ENCODE data around the gene NTN1.

The NTN1 gene

DNA sequence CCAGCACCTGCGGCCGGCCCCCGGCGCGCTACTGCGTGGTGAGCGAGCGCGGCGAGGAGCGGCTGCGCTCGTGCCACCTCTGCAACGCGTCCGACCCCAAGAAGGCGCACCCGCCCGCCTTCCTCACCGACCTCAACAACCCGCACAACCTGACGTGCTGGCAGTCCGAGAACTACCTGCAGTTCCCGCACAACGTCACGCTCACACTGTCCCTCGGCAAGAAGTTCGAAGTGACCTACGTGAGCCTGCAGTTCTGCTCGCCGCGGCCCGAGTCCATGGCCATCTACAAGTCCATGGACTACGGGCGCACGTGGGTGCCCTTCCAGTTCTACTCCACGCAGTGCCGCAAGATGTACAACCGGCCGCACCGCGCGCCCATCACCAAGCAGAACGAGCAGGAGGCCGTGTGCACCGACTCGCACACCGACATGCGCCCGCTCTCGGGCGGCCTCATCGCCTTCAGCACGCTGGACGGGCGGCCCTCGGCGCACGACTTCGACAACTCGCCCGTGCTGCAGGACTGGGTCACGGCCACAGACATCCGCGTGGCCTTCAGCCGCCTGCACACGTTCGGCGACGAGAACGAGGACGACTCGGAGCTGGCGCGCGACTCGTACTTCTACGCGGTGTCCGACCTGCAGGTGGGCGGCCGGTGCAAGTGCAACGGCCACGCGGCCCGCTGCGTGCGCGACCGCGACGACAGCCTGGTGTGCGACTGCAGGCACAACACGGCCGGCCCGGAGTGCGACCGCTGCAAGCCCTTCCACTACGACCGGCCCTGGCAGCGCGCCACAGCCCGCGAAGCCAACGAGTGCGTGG lies 1.5 kb downstream of the NTN1 start (continued):
- TF ChIP-seq, protein P1, sequence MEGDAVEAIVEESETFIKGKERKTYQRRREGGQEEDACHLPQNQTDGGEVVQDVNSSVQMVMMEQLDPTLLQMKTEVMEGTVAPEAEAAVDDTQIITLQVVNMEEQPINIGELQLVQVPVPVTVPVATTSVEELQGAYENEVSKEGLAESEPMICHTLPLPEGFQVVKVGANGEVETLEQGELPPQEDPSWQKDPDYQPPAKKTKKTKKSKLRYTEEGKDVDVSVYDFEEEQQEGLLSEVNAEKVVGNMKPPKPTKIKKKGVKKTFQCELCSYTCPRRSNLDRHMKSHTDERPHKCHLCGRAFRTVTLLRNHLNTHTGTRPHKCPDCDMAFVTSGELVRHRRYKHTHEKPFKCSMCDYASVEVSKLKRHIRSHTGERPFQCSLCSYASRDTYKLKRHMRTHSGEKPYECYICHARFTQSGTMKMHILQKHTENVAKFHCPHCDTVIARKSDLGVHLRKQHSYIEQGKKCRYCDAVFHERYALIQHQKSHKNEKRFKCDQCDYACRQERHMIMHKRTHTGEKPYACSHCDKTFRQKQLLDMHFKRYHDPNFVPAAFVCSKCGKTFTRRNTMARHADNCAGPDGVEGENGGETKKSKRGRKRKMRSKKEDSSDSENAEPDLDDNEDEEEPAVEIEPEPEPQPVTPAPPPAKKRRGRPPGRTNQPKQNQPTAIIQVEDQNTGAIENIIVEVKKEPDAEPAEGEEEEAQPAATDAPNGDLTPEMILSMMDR (tag by site-specific recombination; IDR thresholded peaks at IDR 0.05): no peak

DNA sequence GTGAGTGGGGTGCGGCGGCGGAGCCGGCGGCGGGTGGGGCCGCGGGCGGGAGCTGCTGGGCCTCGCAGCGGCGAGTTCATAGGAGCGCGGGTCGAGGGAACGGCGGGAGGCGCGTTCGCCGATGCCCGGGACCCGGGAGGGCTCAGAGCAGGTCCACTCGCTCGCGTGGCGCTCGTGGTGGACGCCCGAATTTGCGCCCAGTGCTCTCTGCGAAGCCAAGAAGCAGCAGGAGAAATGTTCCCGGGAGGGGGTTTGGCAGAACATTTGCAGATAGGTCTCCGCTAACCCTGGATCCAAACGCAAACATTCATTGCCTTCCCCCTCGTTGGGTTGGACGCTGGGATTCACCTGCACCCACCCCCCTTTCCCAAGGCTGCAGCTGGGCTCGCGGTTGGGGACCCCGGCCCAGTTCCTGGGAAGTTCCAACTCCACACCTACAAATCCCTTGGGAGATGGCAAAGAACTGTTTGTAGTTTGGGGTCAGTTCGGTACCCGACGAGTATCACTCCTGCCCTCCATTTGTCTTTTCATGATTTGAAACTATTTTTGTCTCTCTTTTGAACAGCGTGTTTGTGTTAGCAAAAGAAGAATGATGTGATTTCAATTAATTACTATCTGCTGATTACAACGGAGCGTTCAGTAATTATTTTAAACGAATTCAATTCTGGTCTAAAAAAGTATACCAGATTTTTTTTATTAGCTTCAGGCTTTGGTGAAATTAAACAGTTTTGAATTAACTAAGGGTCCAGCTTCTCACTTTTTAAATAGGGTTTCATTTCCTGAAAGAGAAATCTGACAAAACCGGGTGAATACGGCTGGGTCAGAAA lies 2.3 kb downstream of the NTN1 start:
- Histone ChIP-seq H3K9me3 (ENCODE audit: control insufficient read depth, insufficient read depth, low read depth, low read length) (no peaks in the 10 kb centered on the region), H3K36me3 (ENCODE audit: control insufficient read depth in 2 of 2, insufficient read depth in 1 of 2, low read length in 2 of 2) (peaks cover 0 to 15% of the 10 kb centered on the region in 2 experiments; a peak in 1 of 3 replicates), H3K4me1 (ENCODE audit: control insufficient read depth, insufficient read depth, low read length) (peaks cover 26% of the 10 kb centered on the region), H3K4me3 (ENCODE audit: low read depth, low read length) (no peak overlapping the region), H3K27ac (ENCODE audit: extremely low read depth, low read depth, low read length) (no peak overlapping the region)
- POLR2A ChIA-PET: no interaction called here
- CTCF ChIA-PET: interaction anchor here (0.7 to 1.0 kb wide), 3 partner anchors 14 to 97 kb away, joined by 3 to 4 read pairs (median 3); no protein-coding TSS in a partner anchor
- TF ChIP-seq ZNF747 (tag by site-specific recombination; IDR thresholded peaks at IDR 0.05) (no peak), BCL11A (tag by site-specific recombination; IDR thresholded peaks at IDR 0.05; ENCODE audit: low read depth) (no peak), WT1 (tag by site-specific recombination; IDR thresholded peaks at IDR 0.05) (no peak), ZNF24 (tag by site-specific recombination; IDR thresholded peaks at IDR 0.05) (no peak), ZNF138 (tag by site-specific recombination; IDR thresholded peaks at IDR 0.05; ENCODE audit: borderline replicate concordance) (no peak), ZNF521 (tag by site-specific recombination; IDR thresholded peaks at IDR 0.05) (no peak), ZNF394 (tag by site-specific recombination; IDR thresholded peaks at IDR 0.05; ENCODE audit: borderline replicate concordance) (no peak), ZNF211 (tag by site-specific recombination; IDR thresholded peaks at IDR 0.05; ENCODE audit: low read depth) (no peak), ZXDB (tag by site-specific recombination; IDR thresholded peaks at IDR 0.05) (no peak)
- TF ChIP-seq, protein P2, sequence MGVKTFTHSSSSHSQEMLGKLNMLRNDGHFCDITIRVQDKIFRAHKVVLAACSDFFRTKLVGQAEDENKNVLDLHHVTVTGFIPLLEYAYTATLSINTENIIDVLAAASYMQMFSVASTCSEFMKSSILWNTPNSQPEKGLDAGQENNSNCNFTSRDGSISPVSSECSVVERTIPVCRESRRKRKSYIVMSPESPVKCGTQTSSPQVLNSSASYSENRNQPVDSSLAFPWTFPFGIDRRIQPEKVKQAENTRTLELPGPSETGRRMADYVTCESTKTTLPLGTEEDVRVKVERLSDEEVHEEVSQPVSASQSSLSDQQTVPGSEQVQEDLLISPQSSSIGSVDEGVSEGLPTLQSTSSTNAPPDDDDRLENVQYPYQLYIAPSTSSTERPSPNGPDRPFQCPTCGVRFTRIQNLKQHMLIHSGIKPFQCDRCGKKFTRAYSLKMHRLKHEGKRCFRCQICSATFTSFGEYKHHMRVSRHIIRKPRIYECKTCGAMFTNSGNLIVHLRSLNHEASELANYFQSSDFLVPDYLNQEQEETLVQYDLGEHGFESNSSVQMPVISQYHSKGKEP (tag by site-specific recombination; IDR thresholded peaks at IDR 0.05): no peak
- TF ChIP-seq, protein P3, sequence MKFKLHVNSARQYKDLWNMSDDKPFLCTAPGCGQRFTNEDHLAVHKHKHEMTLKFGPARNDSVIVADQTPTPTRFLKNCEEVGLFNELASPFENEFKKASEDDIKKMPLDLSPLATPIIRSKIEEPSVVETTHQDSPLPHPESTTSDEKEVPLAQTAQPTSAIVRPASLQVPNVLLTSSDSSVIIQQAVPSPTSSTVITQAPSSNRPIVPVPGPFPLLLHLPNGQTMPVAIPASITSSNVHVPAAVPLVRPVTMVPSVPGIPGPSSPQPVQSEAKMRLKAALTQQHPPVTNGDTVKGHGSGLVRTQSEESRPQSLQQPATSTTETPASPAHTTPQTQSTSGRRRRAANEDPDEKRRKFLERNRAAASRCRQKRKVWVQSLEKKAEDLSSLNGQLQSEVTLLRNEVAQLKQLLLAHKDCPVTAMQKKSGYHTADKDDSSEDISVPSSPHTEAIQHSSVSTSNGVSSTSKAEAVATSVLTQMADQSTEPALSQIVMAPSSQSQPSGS (tag by site-specific recombination; IDR thresholded peaks at IDR 0.05; ENCODE audit: low read depth): no peak
- TF ChIP-seq, protein P4, sequence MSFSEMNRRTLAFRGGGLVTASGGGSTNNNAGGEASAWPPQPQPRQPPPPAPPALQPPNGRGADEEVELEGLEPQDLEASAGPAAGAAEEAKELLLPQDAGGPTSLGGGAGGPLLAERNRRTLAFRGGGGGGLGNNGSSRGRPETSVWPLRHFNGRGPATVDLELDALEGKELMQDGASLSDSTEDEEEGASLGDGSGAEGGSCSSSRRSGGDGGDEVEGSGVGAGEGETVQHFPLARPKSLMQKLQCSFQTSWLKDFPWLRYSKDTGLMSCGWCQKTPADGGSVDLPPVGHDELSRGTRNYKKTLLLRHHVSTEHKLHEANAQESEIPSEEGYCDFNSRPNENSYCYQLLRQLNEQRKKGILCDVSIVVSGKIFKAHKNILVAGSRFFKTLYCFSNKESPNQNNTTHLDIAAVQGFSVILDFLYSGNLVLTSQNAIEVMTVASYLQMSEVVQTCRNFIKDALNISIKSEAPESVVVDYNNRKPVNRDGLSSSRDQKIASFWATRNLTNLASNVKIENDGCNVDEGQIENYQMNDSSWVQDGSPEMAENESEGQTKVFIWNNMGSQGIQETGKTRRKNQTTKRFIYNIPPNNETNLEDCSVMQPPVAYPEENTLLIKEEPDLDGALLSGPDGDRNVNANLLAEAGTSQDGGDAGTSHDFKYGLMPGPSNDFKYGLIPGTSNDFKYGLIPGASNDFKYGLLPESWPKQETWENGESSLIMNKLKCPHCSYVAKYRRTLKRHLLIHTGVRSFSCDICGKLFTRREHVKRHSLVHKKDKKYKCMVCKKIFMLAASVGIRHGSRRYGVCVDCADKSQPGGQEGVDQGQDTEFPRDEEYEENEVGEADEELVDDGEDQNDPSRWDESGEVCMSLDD (tag by site-specific recombination; IDR thresholded peaks at IDR 0.05): no peak
- TF ChIP-seq, protein P5, sequence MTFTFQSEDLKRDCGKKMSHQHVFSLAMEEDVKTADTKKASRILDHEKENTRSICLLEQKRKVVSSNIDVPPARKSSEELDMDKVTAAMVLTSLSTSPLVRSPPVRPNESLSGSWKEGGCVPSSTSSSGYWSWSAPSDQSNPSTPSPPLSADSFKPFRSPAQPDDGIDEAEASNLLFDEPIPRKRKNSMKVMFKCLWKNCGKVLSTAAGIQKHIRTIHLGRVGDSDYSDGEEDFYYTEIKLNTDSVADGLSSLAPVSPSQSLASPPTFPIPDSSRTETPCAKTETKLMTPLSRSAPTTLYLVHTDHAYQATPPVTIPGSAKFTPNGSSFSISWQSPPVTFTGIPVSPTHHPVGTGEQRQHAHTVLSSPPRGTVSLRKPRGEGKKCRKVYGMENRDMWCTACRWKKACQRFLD (tag by site-specific recombination; IDR thresholded peaks at IDR 0.05): no peak
- TF ChIP-seq, protein P6, sequence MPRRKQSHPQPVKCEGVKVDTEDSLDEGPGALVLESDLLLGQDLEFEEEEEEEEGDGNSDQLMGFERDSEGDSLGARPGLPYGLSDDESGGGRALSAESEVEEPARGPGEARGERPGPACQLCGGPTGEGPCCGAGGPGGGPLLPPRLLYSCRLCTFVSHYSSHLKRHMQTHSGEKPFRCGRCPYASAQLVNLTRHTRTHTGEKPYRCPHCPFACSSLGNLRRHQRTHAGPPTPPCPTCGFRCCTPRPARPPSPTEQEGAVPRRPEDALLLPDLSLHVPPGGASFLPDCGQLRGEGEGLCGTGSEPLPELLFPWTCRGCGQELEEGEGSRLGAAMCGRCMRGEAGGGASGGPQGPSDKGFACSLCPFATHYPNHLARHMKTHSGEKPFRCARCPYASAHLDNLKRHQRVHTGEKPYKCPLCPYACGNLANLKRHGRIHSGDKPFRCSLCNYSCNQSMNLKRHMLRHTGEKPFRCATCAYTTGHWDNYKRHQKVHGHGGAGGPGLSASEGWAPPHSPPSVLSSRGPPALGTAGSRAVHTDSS (tag by site-specific recombination; IDR thresholded peaks at IDR 0.05): no peak
- TF ChIP-seq, protein P7, sequence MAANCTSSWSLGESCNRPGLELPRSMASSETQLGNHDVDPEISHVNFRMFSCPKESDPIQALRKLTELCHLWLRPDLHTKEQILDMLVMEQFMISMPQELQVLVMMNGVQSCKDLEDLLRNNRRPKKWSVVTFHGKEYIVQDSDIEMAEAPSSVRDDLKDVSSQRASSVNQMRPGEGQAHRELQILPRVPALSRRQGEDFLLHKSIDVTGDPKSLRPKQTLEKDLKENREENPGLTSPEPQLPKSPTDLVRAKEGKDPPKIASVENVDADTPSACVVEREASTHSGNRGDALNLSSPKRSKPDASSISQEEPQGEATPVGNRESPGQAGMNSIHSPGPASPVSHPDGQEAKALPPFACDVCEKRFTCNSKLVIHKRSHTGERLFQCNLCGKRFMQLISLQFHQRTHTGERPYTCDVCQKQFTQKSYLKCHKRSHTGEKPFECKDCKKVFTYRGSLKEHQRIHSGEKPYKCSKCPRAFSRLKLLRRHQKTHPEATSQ (tag by site-specific recombination; IDR thresholded peaks at IDR 0.05): no peak

Measured in HEK293 (cell line).